GM04504 (cell line): Measurements from ENCODE around the gene MYLK.
"Not testable (repeated sequence)": the region's sequence is repeated elsewhere in the genome, so short reads cannot be mapped to it uniquely, and the experiment has no call there.

Source experiments
- DNase-seq: peaks from one replicate; pipeline ENCODE4 v3.0.0-alpha.2; 2012; ENCODE audit warnings: low read depth

Gene MYLK, protein sequence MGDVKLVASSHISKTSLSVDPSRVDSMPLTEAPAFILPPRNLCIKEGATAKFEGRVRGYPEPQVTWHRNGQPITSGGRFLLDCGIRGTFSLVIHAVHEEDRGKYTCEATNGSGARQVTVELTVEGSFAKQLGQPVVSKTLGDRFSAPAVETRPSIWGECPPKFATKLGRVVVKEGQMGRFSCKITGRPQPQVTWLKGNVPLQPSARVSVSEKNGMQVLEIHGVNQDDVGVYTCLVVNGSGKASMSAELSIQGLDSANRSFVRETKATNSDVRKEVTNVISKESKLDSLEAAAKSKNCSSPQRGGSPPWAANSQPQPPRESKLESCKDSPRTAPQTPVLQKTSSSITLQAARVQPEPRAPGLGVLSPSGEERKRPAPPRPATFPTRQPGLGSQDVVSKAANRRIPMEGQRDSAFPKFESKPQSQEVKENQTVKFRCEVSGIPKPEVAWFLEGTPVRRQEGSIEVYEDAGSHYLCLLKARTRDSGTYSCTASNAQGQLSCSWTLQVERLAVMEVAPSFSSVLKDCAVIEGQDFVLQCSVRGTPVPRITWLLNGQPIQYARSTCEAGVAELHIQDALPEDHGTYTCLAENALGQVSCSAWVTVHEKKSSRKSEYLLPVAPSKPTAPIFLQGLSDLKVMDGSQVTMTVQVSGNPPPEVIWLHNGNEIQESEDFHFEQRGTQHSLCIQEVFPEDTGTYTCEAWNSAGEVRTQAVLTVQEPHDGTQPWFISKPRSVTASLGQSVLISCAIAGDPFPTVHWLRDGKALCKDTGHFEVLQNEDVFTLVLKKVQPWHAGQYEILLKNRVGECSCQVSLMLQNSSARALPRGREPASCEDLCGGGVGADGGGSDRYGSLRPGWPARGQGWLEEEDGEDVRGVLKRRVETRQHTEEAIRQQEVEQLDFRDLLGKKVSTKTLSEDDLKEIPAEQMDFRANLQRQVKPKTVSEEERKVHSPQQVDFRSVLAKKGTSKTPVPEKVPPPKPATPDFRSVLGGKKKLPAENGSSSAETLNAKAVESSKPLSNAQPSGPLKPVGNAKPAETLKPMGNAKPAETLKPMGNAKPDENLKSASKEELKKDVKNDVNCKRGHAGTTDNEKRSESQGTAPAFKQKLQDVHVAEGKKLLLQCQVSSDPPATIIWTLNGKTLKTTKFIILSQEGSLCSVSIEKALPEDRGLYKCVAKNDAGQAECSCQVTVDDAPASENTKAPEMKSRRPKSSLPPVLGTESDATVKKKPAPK (N-terminal part only)

DNA sequence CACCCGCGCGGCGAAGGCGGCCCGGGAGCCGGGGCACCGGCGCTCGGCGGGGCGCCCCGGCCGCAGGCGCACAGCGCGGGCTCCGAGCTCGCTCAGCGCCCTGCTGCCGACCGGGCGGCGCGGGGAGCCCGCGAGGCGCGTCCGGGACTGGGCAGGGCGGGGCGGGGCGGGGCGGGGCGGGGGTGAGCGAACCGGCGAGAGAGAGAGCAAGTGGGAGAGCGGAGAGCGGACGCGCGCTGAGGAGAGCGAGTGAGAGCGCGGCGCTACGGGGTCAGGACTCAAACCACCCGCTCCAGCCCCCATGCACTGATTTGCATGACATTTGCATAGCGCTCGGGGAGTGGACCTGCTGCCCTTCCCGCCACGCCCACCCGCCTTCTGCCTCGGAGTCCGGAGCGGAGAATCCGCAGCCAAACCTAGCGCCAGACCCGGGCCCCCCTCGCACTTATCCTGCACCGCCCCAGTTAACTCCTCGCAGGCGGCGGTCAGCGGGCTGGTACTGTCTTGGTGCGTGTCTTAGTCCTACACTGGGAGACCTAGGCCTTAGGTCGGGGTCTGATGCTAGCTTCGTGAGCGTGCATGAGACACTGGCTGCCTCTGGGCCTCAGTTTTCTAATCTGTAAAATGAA lies at the start of gene MYLK:
MYLK (minus strand) TSS at position 130 of the 629 bp plus-strand sequence. CDS start 90,491 bp downstream, outside the sequence.
- DNase-seq = peak; percentile 85

DNA sequence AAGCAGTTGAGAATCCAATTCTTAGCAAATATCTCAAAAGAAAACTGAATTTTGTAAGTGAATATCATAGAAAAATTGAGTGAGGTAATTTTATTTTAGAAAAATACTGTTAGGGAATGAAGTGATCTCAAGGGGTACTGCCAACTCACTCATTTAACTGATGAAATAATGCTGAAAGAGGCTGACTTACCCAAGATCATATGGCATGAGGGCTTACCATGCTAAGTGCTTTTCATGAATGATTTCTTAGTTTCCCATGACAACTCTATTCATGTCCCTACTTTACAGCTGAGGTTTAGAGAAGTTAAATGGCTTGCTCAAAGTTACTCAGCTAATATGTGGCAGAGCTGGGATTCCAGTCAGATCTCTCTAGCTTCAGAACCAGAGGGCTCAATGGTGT lies 46.3 kb upstream of the MYLK start:
- no peak for DNase-seq

DNA sequence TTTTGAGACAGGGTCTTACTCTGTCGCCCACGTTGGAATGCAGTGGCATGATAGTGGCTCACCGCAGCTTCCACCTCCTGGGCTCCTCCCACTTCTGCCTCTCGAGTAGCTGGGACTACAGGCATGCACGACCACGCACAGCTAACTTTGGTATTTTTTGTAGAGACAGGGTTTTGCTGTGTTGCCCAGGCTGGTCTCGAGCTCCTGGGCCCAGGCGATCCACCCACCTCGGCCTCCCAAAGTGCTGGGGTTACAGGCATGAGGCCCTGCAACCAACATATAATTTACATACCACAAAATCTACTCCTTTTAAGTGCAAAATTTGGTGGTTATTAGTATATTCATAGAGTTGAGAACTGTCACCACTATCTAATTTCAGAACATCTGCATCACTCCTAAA lies 45.2 kb upstream of the MYLK start:
- no peak for DNase-seq

DNA sequence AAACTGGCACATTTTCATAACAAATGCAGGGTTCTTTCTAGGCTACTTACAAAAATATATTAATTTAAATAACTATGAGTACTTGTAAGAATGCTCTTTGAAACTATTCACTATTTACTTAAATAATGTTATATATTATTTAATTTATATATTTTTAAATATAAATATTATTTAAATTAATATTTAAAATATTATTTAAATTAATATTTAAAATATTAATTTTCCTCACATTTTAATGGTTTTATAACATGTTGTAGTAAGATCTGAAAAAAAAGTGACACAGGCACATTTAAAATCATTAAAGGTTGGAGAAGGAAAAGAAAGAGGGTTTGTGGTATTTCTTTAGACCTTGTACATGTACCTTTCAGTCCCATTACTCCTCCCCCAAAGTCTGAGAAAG lies 42.3 kb upstream of the MYLK start:
- no peak for DNase-seq

DNA sequence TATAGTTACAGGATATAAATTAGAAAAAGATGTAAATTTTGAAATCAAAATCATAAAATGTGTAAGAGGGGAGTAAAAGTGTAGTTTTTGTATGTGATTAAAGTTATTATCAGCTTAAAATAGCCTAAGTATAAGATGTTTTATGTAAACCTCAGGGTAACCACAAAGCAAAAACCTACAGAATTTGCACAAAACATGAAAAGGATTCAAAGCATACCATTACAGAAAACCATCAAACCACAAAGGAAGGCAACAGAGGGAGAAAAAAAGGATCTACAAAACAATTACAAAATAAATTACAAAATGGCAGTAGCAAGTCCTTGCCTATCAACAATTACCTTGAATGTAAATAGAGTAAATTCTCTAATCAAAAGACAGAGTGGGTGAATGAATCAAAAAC lies 36.7 kb upstream of the MYLK start:
- DNase-seq = no peak

GRCh38 chr3:123920383-123920782 lies 36.3 kb upstream of the MYLK start:
- no peak for DNase-seq

GRCh38 chr3:123919353-123919752 lies 35.2 kb upstream of the MYLK start:
- no peak for DNase-seq

GRCh38 chr3:123914829-123915228 lies 30.7 kb upstream of the MYLK start:
- no peak for DNase-seq

DNA sequence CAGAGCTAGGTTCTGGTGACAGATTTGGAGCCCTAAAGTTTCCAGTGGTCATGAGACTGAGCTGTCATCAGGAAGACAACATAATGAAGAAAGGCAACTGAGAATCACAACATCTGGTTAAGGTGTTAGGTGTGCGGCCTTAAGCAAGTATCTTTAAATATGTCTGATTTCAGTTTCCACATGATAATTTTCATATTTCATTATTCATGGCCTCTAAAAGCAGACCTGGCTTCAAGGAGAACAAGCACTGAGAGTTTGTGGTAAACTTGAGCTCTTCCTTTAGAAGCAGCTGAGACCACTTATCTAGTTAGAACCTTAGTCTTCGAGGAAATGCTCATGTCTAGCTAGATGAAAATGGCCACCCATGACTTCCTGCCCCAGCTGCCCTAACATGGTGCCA lies 25.7 kb upstream of the MYLK start:
- DNase-seq = no peak

- no peak for DNase-seq
These were observed 23.6 kb upstream of the MYLK start for GRCh38 chr3:123907720-123908119.

DNA sequence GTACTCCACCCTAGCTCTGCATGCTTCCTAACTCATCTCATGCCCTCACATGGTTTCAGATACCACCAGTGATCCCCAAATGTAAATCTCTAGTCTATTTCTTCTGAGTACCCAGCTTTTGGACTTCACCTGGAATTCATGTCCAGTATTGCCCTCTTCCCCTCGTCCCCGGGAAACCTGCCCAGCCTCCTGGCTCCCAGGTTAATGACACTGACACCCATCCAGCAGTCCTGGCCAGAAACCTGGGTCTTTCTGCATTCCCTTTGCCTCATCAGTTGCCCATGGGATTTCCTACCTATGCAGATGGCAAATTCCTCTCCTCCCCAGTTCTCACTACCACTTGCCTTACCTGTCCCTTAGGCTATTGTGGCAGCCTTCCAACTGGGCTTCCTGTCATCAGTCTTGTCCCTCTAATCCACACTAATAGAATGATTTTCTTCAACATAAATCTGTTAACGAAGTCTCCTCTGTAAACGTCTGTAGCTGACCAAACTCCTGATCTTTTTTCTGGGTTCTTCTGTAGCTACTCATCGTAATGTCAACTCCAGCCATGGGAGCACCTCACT lies 15.3 kb upstream of the MYLK start:
- DNase-seq = no peak

GRCh38 chr3:123893012-123893411 lies 8.9 kb upstream of the MYLK start:
- DNase-seq = no peak

GRCh38 chr3:123892195-123892594 lies 8.1 kb upstream of the MYLK start:
- DNase-seq = no peak

DNA sequence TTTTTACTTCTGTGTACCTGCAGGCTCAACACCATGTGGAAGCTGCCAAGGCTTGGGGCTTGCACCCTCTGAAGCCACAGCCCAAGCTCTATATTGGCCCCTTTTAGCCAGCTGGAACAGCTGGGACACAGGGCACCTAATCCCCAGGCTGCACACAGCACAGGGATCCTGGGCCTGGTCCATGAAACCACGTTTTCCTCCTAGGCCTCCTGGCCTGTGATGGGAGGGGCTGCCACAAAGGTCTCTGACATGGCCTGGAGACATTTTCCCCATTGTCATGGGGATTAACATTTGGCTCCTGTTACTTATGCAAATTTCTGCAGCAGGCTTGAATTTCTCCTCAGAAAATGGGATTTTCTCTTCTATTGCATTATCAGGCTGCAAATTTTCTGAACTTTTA lies 6.9 kb upstream of the MYLK start:
- not testable (repeated sequence) for DNase-seq

- DNase-seq = not testable (repeated sequence)
These were observed 6.0 kb upstream of the MYLK start for GRCh38 chr3:123890162-123890561.

DNA sequence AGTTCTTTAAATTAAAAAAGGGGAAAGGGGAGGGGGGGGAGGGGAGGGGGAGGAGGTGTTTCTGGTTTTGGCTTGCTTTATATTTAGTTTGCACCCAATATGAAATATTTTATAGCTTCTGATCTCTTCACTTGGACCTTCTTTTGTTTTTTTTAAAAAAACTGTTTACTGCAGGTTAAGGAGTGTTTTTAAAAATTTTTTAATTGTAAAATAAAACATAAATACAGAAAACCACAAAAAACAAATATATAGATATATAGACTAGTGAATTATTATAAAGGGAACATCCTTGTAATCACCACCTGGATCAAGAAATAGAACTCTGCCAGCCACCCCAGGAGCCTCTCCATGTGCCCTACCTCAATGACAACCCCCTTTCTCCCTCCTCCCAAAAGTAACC lies 861 bp upstream of the MYLK start:
- DNase-seq = no peak

DNA sequence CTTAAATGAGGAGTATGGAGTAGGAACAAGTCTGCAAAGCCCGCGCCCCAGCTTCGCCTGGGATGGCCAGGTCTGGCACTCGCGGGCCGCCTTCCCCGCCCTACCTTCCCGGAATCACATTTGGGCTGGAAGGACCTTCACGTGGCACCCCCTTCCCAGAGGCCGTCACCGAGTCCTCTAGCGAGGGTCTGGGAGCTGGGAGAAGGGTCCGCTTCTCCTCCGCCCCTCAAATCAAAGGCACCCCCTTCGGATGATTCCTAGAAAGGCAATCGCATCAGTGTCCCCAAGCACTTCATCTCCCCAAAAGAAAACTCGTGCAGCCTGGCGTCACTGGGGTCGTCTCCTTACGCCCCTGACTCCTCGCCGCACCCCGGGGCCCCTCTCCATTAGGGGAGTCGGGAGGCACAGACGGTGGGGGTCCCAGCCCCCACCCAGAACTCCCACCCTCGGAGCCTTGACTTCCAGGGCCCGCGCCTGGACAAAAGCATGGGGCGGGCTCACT lies 380 bp downstream of the MYLK start:
- DNase-seq = no peak

DNA sequence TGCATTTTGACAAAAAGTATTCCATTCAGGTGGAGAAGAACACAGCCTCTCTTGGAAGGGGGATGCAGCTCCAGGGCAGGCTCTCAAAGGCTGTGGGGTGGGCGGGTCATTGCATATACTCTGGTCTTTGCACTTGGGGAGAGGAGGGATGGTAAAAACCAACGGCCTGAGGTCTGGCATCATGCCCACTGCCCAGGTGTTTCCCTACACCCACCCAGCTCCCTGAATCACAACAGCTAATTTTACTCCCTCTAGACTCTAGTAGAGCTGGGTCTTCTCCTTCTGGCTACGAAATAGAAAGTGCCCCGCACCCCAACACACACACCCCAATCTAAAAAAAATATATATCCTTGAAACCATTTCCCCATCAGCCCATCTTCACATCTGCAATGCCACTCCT lies 1.0 kb downstream of the MYLK start:
- no peak for DNase-seq

DNA sequence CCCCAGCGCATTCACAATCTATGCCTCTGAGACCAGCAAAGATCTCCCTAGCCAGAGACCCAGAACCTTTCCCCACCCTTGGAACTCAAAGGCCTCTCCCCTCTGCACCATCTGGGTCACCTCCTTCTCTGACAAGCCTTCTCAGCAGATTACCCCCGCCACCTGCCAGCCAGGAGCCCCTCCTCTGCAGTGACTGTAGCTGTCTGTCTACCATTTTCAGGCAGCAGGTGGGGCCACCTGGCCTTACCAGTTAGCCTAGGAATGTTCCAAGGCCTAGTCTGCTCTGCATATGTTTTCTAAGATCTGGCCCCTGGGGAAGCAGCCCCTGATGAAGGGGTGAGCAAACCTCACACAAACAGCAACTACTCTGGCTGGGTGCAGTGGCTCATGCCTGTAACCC lies 2.4 kb downstream of the MYLK start:
- DNase-seq = no peak

DNA sequence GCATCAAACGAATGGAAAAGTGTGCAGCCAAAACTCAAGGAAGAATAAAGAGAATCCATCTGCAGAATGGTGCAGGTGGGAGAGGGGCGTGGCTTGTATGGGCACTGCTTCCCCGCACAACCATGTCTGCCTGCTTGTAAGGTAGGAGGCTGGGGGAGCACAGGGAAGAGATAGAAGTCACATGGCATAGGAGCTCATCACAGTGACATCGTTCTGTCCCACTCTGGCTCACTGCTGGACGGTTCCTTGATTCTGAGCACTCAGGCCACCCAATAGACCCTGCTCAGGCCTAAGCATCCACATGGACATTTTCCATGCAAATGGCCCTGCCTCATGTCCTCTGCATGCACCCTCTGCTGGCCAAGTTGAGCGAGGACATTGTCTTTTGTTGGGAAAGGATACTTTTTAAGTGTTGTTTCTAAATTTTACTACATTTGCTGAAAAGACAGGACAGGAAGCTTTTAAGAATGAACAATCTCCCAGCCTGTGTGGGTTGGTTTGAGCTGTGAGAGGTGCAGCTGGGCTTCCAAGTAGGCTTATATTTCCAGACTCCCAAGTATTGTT lies 3.1 kb downstream of the MYLK start:
- DNase-seq = peak; percentile 21

GRCh38 chr3:123878807-123879206 lies 5.3 kb downstream of the MYLK start:
- no peak for DNase-seq
